ENCODE results near the gene PALLD.

Gene PALLD

GRCh38 chr4:168741281-168742173, 244.7 kb downstream of the PALLD start:
- Histone ChIP-seq H3K27ac (no peak overlapping the region), H3K27me3 (ENCODE audit: insufficient read depth, low read depth, severe bottlenecking) (no peaks in the 10 kb centered on the region), H3K4me3 (ENCODE audit: low read depth, low read length) (no peak overlapping the region), H3K9me3 (ENCODE audit: severe bottlenecking) (no peaks in the 10 kb centered on the region), H3K36me3 (no peaks in the 10 kb centered on the region)
- DNase-seq, result no peak
- TF ChIP-seq CTCF (IDR thresholded peaks at IDR 0.05; ENCODE audit: low read depth, low read length), result no peak

- H3K27me3 ChIP-seq (ENCODE audit: insufficient read depth, low read depth, severe bottlenecking), result no peaks in the 10 kb centered on the region
- H3K4me3 ChIP-seq (ENCODE audit: low read depth, low read length), result no peak overlapping the region
- no peaks in the 10 kb centered on the region for H3K36me3 ChIP-seq
- H3K9me3 ChIP-seq (ENCODE audit: severe bottlenecking), result no peaks in the 10 kb centered on the region
- no peak overlapping the region for H3K27ac ChIP-seq
- DNase-seq, result no peak
- no peak for TF ChIP-seq CTCF (IDR thresholded peaks at IDR 0.05; ENCODE audit: low read depth, low read length)
Measured at GRCh38 chr4:168743131-168743530, 246.3 kb downstream of the PALLD start.

GRCh38 chr4:168743601-168744000, 246.7 kb downstream of the PALLD start:
- TF ChIP-seq CTCF (IDR thresholded peaks at IDR 0.05; ENCODE audit: low read depth, low read length), result no peak
- no peak overlapping the region for H3K4me3 ChIP-seq (ENCODE audit: low read depth, low read length)
- no peaks in the 10 kb centered on the region for H3K9me3 ChIP-seq (ENCODE audit: severe bottlenecking)
- no peak for DNase-seq
- no peaks in the 10 kb centered on the region for H3K27me3 ChIP-seq (ENCODE audit: insufficient read depth, low read depth, severe bottlenecking)
- no peak overlapping the region for H3K27ac ChIP-seq
- no peaks in the 10 kb centered on the region for H3K36me3 ChIP-seq

- Histone ChIP-seq H3K9me3 (ENCODE audit: severe bottlenecking) (no peaks in the 10 kb centered on the region), H3K4me3 (ENCODE audit: low read depth, low read length) (no peak overlapping the region), H3K36me3 (no peaks in the 10 kb centered on the region), H3K27ac (no peak overlapping the region), H3K27me3 (ENCODE audit: insufficient read depth, low read depth, severe bottlenecking) (no peaks in the 10 kb centered on the region)
- no peak for DNase-seq
- TF ChIP-seq CTCF (IDR thresholded peaks at IDR 0.05; ENCODE audit: low read depth, low read length), result no peak
Measured at GRCh38 chr4:168744021-168744420, 247.2 kb downstream of the PALLD start.

- H3K27ac ChIP-seq, result no peak overlapping the region
- H3K4me3 ChIP-seq (ENCODE audit: low read depth, low read length), result no peak overlapping the region
- no peaks in the 10 kb centered on the region for H3K9me3 ChIP-seq (ENCODE audit: severe bottlenecking)
- no peak for TF ChIP-seq CTCF (IDR thresholded peaks at IDR 0.05; ENCODE audit: low read depth, low read length)
- no peaks in the 10 kb centered on the region for H3K27me3 ChIP-seq (ENCODE audit: insufficient read depth, low read depth, severe bottlenecking)
- H3K36me3 ChIP-seq, result no peaks in the 10 kb centered on the region
- no peak for DNase-seq
Measured at GRCh38 chr4:168748807-168749206, 252.0 kb downstream of the PALLD start.

Measured in WERI-Rb-1 (cell line).